GM10266 (cell line): Measurements from ENCODE around the gene KDSR.

Experiments used
- DNase-seq: peaks from one replicate; pipeline ENCODE4 v3.0.0; 2012; ENCODE audit errors: extremely low spot score
- TF ChIP-seq, protein P1 (sequence below): IDR thresholded peaks from 2 replicates; pipeline ENCODE4 v1.5.1; 2012; ENCODE audit warnings: mild to moderate bottlenecking, low read depth; ENCODE audit not compliant: control insufficient read depth, insufficient read depth; ENCODE audit errors: missing control alignments

The KDSR gene

DNA sequence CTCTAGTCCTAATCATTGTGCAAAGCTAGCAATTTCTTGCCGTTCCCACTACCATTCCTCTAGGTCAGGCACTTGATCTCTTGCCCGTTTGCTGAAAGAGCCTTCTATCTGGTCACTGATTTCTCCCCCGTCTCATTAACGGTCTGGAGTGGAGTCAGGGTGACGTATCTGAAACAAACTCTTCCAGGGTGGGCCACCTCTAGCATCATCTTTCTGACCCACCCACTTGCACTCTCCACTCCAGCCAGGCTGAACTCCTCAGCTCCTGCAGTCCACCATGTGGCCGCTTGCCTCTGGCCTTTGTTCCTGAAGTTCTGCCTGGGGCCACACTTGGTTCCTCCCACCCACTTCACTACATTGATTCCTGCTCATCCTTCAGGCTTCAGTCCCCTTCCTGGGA lies 60.8 kb downstream of the KDSR start:
- TF ChIP-seq, protein P1, sequence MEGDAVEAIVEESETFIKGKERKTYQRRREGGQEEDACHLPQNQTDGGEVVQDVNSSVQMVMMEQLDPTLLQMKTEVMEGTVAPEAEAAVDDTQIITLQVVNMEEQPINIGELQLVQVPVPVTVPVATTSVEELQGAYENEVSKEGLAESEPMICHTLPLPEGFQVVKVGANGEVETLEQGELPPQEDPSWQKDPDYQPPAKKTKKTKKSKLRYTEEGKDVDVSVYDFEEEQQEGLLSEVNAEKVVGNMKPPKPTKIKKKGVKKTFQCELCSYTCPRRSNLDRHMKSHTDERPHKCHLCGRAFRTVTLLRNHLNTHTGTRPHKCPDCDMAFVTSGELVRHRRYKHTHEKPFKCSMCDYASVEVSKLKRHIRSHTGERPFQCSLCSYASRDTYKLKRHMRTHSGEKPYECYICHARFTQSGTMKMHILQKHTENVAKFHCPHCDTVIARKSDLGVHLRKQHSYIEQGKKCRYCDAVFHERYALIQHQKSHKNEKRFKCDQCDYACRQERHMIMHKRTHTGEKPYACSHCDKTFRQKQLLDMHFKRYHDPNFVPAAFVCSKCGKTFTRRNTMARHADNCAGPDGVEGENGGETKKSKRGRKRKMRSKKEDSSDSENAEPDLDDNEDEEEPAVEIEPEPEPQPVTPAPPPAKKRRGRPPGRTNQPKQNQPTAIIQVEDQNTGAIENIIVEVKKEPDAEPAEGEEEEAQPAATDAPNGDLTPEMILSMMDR: no peak
- DNase-seq: no peak

DNA sequence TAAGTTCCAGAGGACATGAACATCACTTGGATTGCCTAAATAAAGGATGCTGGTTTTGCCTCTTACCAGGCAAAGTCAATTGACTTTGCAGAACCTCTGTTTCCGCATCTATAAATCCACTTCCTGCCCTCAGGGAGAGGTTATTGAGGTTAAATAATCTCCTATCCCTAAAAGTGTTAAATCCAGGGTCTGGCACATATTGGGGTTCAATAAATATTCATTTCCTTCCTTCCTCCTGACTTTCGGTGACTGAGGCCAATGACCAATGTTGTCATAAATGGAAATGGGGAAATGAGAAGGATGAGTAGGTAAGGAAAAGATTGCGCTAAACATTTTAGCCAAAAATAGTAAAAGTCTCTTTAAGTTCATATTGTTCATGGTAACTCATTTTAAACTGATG lies 63.5 kb downstream of the KDSR start:
- TF ChIP-seq, protein P1: no peak
- no peak for DNase-seq

DNA sequence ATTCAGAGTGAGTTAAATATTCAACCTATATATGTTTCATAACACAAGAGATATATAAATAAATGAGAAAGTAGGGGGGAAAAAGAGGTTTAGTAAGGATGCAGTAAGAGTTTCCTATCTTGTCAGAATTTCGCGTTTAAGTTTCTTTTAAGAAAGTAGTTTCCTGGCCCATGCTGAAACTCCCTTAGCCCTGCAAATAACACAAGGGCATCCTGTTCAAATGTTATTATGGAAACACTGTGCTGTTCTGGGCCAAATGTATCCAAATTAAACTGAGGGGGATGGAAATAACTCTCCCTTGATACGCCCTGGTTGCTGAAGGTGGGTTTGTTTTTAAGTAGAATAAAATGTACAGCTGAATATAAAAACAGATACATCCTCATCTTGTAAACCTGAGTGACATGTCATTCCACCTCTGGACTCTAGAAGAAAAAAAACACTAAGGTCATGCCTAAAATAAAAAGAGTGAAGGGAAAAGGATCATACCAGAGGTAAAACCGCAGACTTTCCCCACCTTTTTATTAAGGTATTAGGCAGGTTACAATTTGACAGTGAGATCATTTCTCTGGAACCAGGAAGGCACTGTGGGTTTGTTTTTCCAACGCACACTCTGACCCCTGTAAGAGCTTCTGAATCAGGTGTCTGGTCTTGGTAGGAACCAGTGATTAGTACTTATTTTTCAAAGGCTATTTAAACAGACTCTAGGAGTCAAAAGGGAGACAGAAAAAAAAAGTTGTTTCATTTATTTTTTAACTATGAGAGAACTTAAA lies 64.2 kb downstream of the KDSR start:
- DNase-seq: no peak
- TF ChIP-seq, protein P1: no peak

DNA sequence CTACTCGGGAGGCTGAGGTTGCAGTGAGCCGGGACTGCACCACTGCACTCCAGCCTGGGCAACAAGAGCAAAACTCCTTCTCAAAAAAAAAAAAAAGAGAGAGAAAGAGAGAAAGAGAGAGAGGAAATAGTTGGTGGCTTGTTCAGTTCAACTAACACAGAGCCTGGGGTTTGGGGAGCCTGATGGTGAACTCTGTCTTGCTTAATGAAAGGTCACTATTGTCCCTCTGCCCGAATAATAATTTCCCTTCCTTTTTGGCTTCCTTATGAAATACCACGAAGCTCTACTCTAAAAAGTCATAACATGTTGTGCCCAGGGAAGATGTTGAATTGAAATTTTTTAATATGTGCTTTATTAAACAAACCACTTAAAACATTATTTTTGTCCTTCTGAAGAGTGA lies 64.8 kb downstream of the KDSR start:
- DNase-seq: no peak
- TF ChIP-seq, protein P1: no peak

DNA sequence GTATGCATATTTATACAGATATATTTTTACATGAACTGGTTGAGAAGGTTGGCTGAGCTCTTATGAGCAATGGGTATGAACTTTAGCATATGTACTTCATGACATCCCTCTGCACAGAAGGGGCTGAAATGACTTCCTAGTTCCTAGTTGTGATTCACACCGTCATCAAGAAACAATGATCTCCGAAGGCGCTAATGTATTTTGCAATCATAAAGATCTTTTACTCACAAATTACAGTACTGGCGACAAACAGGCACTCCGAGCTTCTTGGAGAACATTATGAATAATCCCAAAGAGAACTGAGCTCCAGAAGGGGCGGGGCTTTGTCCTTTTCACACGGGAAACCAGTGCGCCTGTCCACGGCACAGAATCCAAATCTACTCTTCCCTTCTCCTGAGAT lies 65.6 kb downstream of the KDSR start:
- no peak for DNase-seq
- TF ChIP-seq, protein P1: no peak

DNA sequence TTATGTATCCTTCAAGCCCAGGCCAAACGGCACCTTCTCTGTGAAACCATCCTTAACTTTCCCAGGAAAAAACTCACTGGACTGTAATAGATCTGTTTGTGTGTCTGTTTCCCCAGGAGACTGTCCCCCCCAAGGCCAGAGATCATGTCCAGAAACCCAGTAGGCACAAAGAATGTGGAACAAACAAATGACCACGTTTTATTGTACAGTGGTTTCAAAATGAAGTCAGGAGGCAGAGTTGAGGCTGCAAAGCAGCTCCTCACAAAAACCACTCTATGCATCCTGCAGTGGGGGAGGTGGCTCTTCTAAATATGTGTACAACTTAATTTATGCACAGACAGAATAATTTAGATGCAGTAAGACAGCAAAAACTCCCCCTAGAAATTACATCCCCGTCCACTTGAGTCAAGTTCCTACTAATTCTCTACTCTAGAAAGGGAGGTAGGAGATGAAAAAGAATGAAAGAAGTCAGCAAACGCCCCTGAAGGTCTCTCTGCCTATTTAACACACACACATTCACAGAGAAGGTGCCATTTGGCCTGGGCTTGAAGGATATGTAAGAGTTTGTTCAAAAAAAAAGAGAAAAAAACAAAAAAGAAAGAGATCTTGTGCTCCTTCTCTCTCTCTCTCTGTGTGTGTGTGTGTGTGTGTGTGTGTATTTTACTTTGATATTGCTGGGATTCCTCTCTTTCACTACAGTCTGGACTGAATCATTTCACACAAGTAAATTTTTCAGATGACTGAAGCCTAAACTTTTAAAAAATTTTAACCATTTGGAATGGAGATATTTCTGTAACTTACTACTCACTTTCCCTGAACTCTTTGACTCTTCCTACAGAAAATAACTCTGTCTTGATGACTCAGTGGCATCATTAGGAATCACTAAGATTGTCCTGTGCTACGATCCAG lies 66.9 kb downstream of the KDSR start:
- TF ChIP-seq, protein P1: no peak
- DNase-seq: peak; percentile 34
